Myocyte (in vitro differentiated cells): Measurements from ENCODE around the gene DDX47. TPM values are rescaled to one million over a fixed set of nuclear protein-coding genes. Genes with fewer than 3 reads are reported as not detected.
"Not testable (repeated sequence)": the region's sequence is repeated elsewhere in the genome, so short reads cannot be mapped to it uniquely, and the experiment has no call there.

Source experiments
- DNase-seq: peaks from one replicate; pipeline ENCODE4 v3.0.0-alpha.2; 2012; ENCODE audit warnings: low read depth
- total RNA-seq: library from RNA; depleted of rRNA; stranded (reverse); fragments of >200 nt; gene quantifications from 2 replicates; pipeline ENCODE4 v1.2.3, GENCODE V29; 2014

DDX47 gene
- total RNA-seq, 1 donor from 2014 or later = 63.7 TPM

DNA sequence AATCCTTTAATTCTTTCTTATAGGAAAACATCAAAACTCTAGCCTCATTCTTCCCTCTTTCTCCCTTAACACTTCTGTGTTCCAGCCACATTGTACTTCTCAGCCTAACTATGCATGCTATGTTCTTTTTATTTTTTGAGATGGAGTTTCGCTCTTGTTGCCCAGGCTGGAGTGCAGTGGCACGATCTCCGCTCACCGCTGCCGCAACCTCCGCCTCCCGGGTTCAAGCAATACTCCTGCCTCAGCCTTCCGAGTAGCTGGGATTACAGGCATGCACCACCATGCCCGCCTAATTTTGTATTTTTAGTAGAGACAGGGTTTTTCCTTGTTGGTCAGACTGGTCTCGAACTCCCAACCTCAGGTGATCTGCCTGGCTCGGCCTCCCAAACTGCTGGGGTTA is 7.2 kb downstream of the DDX47 start:
- not testable (repeated sequence) for DNase-seq

- DNase-seq = no peak
Measured at GRCh38 chr12:12821975-12822374, 8.8 kb downstream of the DDX47 start.

DNA sequence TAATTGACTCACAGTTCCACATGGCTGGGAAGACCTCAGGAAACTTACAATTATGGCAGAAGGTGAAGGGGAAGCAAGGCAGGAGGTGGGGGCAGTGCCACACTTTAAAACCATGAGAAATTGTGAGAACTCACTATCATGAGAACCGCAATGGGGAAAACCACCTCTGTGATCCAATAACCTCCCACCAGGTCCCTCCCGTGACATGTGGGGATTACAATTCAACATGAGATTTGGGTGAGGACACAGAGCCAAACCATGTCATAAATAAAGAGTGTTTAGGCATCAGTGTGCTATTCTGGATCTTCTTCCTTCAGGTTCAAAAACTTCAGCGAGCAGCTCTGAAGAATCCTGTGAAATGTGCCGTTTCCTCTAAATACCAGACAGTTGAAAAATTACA is 9.7 kb downstream of the DDX47 start:
- DNase-seq = no peak

DNA sequence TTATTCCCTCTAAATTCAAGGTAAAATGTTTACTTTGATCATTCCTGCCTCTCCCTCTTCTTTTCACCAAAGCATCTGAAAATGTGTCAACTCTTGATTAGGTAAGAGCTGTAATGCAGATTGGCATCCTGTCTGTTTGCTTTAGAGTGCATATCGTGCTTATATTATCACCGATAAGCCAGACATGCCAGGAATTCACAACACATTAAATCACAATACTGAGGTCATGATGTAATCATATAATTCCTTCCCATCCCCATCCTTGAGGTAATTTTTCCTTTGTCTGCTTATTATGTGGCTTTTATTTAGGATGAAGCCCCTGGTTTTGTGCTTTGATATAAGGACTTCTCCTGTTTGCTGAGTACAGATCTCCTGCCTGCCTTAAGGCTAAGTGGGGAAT is 10.2 kb downstream of the DDX47 start:
- no peak for DNase-seq

- no peak for DNase-seq
Measured at GRCh38 chr12:12823811-12824210, 10.7 kb downstream of the DDX47 start.

DNA sequence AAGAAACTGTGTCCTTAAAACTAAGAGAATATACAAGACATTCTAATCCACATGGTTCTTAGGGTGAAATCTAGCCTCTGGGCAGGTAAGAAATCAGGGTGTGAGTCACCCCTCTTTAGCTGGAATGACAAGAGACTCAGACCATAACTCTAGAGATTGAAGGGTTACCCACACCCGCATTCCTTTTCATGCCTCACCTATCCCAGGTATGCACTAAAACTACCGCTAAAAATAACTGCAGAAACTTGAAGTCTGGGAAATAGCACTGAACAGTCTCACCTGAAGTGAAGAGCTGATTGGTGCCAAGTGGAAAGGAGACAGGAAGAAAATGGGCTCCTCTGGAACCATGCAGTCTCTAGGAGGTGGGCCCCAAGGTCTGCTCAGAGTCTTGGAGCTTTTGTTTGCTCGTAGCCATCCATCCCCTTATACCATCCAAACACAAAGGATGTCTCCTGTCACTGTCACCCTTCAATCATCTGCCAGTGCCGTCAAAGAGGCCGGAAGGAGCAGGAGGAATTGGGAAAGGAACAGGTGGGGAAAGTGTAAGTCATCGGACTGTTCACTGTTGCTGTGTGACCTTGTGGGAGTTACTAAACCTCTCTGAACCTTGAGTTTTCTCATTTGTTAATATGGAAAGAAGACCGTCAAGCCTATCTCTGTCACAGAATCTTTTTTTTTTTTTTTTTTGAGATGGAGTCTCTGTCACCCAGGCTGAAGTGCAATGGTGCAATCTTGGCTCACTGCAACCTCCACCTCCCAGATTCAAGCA is 22.4 kb downstream of the DDX47 start:
- DNase-seq = no peak

DNA sequence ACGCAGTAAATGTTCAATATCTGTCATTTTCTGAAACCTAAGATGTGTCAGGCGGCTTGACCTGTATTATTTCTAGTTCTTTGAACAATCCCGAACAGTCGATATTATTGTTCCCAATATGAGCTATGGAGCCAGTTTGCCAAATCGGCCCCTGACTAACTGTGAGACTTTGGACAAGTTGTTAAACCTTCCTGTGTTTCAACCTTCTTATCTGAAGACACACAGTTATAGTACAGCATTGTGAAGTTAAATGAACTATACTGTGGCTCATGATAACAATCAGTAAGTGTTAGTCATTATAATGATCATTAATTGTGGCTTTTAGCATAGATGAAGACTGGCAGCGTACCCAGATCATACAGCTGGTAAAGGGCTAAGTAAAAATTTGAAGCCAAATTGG is 23.4 kb downstream of the DDX47 start:
- no peak for DNase-seq

GRCh38 chr12:12837025-12837812 is 24.1 kb downstream of the DDX47 start:
- peak; percentile 78 for DNase-seq

GRCh38 chr12:12837813-12838153 is 24.6 kb downstream of the DDX47 start:
- no peak for DNase-seq

DNA sequence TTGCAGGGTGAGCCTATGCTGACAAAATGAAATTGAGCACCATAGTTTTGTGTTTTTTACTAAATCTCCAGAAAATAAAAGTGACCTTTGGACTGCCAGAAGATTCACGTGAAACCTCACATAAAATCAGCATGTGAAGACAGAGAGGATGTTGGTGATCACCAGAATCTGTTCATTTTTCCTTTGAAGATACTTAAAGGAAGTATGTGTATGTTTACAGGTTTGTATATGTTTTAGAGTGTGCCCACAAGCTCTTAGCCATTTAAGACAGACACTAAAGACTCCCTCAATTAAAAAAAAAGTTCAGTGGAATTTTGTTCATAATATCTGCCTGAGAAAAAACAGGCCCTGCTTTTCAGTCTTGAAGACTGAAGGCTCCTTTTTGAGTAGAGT is 25.9 kb downstream of the DDX47 start:
- DNase-seq = no peak

DNA sequence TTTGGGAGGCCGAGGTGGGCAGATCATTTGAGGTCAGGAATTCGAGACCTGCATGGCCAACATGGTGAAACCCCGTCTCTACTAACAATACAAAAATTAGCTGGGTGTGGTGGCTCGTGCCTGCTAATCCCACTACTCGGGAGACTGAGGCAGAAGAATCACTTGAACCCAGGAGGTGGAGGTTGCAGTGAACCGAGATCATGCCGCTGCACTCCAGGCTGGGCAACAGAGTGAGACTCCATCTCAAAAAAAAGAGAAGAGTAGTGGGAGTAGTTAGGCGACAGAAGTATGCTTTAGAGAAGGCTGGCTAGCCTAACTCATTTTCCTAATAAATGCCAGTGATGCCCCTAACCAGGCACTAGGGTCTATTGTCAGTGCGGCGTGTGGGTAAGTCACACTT is 26.3 kb downstream of the DDX47 start:
- not testable (repeated sequence) for DNase-seq

GRCh38 chr12:12839873-12840579 is 26.9 kb downstream of the DDX47 start:
- DNase-seq = peak; percentile 68

DNA sequence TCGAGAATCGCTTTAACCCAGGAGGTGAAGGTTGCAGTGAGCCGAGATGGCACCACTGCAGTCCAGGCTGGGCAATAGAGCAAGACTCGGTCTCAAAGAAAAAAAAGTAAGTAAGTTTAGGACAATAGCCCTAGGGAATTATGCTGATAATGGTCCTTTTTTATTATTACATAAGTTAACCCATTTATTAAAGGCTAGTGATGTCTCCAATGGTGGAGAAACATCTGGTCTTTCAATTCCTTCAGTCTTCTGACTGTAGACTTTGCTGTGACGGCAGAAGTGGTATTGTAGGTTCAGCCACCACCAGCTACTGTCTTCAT is 27.4 kb downstream of the DDX47 start:
- no peak for DNase-seq

DNA sequence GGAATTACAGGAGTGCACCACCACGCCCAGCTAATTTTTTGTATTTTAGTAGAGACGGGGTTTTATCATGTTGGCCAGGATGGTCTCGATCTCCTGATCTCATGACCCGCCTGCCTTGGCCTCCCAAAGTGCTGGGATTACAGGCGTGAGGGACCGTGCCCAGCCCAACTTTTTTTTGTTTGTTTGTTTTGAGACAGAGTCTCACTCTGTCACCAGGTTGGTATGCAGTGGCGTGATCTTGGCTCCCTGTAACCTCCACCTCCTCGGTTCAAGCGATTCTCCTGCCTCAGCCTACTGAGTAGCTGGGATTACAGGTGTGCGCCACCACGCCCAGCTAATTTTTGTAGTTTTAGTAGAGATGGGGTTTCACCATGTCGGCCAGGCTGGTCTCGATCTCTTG is 28.3 kb downstream of the DDX47 start:
- not testable (repeated sequence) for DNase-seq

GRCh38 chr12:12845794-12846243 is 32.7 kb downstream of the DDX47 start:
- no peak for DNase-seq

DNA sequence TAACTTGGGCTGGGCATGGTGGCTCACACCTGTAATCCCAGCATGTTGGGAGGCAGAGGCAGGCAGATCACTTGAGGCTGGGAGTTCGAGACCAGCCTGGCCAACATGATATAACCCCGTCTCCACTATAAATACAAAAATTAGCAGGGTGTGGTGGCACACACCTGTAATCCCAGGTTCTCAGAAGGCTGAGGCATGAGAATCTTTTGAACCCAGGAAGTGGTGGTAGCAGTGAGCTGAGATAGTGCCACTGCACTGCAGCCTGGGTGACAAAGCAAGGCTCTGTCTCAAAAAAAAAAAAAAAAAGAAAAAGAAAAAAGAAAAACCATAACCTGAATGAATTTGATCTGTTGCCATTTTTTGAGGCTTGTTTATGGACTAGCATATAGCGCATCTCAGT is 33.6 kb downstream of the DDX47 start:
- not testable (repeated sequence) for DNase-seq

GRCh38 chr12:12853435-12853834 is 40.3 kb downstream of the DDX47 start:
- no peak for DNase-seq

- DNase-seq = no peak
Measured at GRCh38 chr12:12859690-12860089, 46.5 kb downstream of the DDX47 start.

GRCh38 chr12:12864243-12864642 is 51.1 kb downstream of the DDX47 start:
- no peak for DNase-seq

DNA sequence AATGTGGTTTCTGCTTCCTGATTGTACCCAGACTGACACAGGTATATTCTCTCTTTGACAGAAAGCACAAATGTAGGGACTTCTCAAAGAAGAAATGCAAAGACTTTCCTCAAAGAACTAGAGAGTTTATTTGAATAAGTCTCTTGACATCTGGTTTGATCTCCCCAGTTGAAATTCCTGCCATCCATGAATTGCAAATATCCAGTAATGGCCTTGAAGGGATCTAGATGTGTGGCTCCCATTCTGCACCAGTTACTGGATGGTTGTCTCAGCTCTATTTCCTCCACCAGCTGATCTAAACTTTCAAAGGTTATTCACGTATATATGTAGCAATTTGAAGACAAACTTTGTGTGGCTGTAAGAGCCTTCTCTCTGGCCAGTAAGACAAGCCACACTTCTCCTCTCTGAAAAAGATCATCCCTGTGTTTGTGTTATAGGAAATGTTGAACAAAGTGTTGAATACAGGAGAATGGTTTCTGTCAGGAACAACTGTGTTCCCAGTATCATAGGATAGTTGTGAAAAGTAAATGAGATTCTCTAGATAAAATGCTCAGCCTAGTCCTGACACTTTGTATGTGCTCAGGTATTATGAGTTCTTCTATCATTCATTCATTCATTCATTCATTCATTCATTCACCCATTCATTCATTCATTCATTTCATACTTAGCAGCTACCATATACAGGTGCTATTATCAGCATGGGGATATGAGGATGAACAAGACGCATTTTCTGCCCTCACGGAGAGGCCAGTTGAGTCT is 55.5 kb downstream of the DDX47 start:
- DNase-seq = no peak

- DNase-seq = peak; percentile 61
Measured at GRCh38 chr12:12870465-12870864, 57.3 kb downstream of the DDX47 start.
